ENCODE results near the gene HPCAL1.
A peak's percentile ranks its signal among the peaks of the same experiment; 100 is the strongest.

HPCAL1 gene

DNA sequence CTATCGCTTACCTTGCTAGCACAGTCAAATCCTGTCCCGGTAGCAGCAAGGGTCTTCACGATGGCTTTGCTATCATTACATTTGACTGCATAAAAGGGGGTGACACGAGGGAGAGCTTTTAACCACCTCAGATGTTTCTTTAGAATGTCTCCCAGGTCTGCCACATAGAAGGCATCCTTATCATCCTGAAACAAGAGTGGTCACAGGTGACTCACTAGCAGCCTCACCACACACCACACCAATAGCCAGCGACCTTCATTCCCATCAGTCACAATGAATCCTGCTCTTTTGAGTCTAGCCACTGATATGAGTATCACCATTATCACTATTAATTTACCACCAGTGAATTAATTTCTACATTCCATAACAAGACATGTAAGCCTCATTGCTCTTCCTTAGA lies 141.8 kb downstream of the HPCAL1 start:
- DNase-seq (ENCODE audit: low read depth), result no peak
- no peak overlapping the region; the same call in 1 of the 2 replicates for H3K4me3 ChIP-seq (ENCODE audit: low read depth, low read length)
- TF ChIP-seq, protein P1, sequence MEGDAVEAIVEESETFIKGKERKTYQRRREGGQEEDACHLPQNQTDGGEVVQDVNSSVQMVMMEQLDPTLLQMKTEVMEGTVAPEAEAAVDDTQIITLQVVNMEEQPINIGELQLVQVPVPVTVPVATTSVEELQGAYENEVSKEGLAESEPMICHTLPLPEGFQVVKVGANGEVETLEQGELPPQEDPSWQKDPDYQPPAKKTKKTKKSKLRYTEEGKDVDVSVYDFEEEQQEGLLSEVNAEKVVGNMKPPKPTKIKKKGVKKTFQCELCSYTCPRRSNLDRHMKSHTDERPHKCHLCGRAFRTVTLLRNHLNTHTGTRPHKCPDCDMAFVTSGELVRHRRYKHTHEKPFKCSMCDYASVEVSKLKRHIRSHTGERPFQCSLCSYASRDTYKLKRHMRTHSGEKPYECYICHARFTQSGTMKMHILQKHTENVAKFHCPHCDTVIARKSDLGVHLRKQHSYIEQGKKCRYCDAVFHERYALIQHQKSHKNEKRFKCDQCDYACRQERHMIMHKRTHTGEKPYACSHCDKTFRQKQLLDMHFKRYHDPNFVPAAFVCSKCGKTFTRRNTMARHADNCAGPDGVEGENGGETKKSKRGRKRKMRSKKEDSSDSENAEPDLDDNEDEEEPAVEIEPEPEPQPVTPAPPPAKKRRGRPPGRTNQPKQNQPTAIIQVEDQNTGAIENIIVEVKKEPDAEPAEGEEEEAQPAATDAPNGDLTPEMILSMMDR (IDR thresholded peaks at IDR 0.05; ENCODE audit: low read depth, low read length, missing control alignments), result no peak

- DNase-seq (ENCODE audit: low read depth), result no peak
- TF ChIP-seq, protein P1 (IDR thresholded peaks at IDR 0.05; ENCODE audit: low read depth, low read length, missing control alignments), result no peak
- peak overlapping the region; percentile 79 for H3K4me3 ChIP-seq (ENCODE audit: low read depth, low read length)
Measured at GRCh38 chr2:10446631-10447030, 143.9 kb downstream of the HPCAL1 start.

- peak; percentile 40 for DNase-seq (ENCODE audit: low read depth)
- TF ChIP-seq, protein P1 (IDR thresholded peaks at IDR 0.05; ENCODE audit: low read depth, low read length, missing control alignments), result no peak
- H3K4me3 ChIP-seq (ENCODE audit: low read depth, low read length), result peak overlapping the region; percentile 79
Measured at GRCh38 chr2:10447300-10447894, 144.7 kb downstream of the HPCAL1 start.

DNA sequence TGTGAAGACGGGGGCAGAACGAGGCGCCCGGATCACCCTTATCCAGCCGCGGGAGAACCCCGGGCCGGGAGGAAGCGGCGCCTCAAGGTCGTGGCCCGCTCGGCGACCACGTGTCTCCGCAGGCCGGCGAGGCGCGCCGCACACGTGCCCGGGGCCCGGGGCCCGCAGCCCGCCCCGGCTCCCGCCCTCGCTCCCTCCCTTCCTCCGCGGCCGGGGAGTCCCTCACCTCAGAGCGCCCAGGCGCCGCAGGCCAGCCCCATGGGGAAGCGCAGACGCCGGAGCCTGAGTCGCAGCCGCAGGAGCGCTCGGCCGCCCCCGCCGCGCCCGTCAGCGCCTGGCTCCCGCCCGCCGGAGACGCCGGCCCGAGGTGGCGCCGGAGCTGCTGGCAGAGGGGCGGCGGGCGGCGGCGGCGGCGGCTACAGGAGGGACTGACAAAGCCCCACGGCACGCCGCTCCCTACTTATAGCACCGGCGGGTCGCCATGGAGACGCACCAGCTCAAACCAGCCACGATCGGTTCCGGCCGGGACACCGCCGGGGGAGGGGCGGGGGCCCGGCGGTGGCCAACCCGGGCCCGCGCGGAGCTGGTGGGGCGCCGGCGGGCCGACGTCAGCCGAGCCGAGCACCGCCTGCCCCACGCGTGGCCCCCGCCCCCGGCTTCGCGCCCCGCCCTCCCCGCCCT lies 145.3 kb downstream of the HPCAL1 start, which contains the start of gene ODC1:
Gene ODC1, minus strand, starts transcription at position 433 of the 681 bp plus-strand sequence. CDS start 3,295 bp downstream, outside the sequence.
- DNase-seq (ENCODE audit: low read depth), result peak; percentile 78
- TF ChIP-seq, protein P1 (IDR thresholded peaks at IDR 0.05; ENCODE audit: low read depth, low read length, missing control alignments), result no peak
- H3K4me3 ChIP-seq (ENCODE audit: low read depth, low read length), result peak within 1 kb of the TSS; percentile 79

DNA sequence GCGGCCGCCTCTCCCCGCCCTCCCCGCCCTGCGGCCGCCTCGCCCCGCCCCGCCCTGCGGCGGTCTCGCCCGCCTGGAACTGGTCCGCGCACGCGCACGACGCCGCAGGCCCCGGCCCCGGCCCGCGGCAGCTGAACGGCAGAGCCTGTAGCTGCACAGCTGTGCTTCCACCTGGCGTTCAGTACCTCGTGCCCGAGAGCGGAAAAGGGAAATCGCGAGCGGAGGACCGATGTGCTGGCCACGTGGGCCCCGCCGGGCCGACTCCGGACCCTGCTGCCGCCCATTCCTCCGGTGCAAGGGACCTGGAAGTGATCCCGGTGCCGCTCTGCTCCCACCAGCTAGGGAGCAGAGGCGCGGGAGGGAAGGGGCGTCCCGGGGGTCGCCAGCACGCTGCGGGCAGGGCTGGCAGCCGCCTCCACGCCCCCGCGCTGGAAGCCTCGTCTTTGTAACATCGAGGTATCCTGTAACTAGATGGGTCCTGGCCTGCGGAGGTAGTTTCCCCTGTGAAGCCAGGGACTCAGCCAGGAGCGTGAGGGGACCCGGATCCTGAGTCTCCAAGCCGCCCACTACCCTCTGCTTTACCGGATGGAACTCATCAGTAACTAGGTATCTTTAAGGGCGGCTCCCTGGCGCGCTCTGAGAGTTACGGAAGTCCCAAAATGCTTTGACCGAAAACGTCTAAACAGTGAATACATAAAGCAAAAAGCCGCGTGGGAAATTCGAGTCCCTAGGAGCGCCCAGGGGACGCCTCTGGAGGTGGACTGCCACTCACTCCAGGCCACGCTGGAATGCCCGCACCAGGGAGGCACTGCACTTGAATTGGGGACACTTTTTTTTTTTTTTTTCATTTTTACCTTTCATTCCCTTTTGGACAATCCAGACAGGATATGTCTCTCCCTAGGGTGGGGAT lies 146.1 kb downstream of the HPCAL1 start:
- TF ChIP-seq, protein P1 (IDR thresholded peaks at IDR 0.05; ENCODE audit: low read depth, low read length, missing control alignments), result no peak
- peak; percentile 76 for DNase-seq (ENCODE audit: low read depth)
- H3K4me3 ChIP-seq (ENCODE audit: low read depth, low read length), result peak overlapping the region; percentile 76

DNA sequence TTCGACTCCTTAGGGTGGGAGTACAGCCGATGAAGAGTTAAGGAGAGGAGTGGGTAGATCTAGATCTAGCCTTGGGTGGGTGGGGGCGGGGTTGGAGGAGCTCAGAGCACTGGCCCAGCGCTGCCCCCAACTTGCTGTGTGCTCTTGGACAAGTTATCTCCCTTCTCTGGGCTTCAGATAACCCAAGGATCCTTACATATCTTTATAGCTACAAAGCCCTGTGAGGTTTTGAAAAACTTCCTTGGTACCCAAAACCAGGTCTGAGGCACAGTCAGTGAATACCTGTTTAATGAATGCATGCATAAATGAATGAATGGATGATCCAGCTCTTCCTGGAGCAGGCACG lies 146.8 kb downstream of the HPCAL1 start:
- no peak for DNase-seq (ENCODE audit: low read depth)
- peak overlapping the region; percentile 76; the same call in 1 of the 2 replicates for H3K4me3 ChIP-seq (ENCODE audit: low read depth, low read length)
- TF ChIP-seq, protein P1 (IDR thresholded peaks at IDR 0.05; ENCODE audit: low read depth, low read length, missing control alignments), result no peak

Measured in GM12864 (cell line).